LNCaP clone FGC (cell line): ENCODE results near the gene DEFB128.

Source experiments
- DNase-seq: peaks from one replicate; pipeline ENCODE4 v3.0.0-alpha.2; 2011; ENCODE audit warnings: low read depth
- H3K4me3 ChIP-seq: 2 replicates; pipeline ENCODE4 v1.5.1; 2011; ENCODE audit warnings: mild to moderate bottlenecking, low read depth, low read length, control low read depth
- TF ChIP-seq, protein P1 (sequence below): IDR thresholded peaks from 2 replicates; pipeline ENCODE4 v1.5.1; 2012; ENCODE audit warnings: mild to moderate bottlenecking; ENCODE audit not compliant: control insufficient read depth, insufficient read depth; ENCODE audit errors: extremely low read depth

Gene DEFB128

DNA sequence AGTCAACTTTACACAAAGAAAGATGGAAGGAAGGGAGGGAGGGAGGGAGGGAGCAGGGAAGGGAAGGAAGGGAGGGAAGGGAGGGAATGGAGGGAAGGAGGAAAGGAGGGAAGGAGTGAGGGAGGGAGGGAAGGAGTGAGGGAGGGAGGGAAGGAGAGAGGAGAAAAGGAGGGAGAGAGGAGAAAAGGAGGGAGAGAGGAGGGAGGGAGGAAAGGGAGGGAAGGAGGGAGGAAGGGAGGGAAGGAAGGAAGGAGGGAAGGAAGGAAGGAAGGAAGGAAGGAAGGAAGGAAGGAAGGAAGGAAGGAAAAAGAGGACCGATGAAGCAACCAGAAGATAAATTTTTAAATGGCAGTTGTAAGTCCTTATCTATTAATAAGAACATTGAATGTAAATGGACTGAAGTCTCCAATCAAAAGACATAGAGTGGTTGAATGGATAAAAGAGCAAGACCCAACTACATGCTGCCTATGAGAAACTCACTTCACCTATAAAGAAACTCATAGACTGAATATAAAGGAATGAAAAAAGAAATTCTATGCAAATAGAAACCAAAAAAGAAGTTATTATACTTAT is 31.8 kb upstream of the DEFB128 start:
- DNase-seq: no peak
- TF ChIP-seq, protein P1, sequence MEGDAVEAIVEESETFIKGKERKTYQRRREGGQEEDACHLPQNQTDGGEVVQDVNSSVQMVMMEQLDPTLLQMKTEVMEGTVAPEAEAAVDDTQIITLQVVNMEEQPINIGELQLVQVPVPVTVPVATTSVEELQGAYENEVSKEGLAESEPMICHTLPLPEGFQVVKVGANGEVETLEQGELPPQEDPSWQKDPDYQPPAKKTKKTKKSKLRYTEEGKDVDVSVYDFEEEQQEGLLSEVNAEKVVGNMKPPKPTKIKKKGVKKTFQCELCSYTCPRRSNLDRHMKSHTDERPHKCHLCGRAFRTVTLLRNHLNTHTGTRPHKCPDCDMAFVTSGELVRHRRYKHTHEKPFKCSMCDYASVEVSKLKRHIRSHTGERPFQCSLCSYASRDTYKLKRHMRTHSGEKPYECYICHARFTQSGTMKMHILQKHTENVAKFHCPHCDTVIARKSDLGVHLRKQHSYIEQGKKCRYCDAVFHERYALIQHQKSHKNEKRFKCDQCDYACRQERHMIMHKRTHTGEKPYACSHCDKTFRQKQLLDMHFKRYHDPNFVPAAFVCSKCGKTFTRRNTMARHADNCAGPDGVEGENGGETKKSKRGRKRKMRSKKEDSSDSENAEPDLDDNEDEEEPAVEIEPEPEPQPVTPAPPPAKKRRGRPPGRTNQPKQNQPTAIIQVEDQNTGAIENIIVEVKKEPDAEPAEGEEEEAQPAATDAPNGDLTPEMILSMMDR: no peak
- H3K4me3 ChIP-seq: no peak overlapping the region

DNA sequence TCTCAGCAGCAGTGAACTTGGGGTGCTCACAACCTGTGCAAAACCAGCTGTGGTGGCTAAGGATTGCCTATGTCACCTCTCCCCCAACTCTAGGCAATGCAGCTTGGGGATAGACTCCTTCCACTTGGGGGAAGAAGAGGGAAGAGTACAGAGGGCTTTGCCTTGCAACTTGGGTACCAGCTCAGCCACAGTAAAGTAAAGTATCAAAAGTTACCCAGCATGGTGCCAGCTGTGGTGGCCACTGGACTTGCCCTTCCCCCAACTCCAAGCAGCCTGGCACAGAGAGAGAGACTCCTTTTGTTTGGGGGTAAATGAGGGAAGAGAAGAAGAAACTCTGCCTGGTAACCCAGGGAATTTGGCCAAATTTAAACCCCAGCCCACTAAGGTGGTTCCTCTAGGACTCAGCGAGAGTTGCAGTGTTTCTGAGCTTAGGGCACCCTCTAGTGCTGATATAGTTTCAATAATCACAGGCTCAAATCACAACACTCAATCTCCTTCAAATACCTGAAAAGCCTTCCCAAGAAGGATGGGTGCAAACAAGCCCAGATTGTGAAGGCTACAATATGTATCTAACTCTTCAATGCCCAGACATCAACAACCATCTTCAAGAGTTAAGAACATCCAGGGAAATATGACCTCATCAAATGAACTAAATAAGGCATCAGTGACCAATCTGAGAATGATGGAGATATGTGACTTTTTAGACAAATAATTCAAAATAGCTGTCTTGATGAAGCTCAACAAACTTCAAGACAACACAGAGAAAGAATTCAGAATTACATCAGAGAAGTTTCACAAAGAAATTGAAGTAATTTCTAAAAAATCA is 30.0 kb upstream of the DEFB128 start:
- DNase-seq: no peak
- no peak overlapping the region for H3K4me3 ChIP-seq
- TF ChIP-seq, protein P1: peak; percentile 73

DNA sequence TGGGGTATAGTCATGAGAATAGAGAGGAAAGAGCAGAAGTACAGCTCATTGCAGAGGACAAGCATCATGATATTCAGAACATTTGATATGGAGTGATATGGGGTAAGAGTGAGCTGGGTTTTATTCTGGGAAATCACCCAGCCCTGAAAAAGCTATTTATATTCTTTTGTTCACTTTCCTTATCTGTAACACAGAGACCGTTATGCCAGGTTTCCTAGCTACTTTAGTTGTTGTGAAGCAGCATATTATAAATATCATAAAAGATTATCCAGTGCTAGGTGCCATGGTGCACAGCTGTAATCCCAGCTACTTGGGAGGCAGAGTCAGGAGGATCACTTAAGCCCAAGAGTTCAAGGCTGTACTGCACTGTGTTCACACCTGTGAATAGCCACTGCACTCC is 27.8 kb upstream of the DEFB128 start:
- TF ChIP-seq, protein P1: no peak
- H3K4me3 ChIP-seq: no peak overlapping the region
- DNase-seq: no peak

DNA sequence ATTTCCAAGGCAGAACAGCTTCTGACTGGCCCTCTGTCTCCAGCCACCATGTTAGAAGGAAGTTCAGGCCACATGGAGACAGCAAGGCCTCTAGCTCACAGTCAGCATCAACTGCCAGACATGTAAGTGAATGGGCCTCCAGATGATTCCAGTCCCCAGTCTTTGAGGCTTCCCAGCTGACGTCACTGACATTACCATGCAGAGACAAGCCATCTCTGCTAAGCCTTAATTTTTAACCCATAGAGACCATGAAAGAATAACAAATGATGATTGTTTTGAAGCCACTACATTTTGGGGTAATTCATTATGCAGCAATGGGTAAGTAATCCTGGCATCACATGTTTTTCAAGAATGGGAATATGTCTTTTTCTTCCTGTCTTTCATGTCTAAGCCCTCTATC is 26.3 kb upstream of the DEFB128 start:
- no peak overlapping the region for H3K4me3 ChIP-seq
- DNase-seq: no peak
- TF ChIP-seq, protein P1: no peak

DNA sequence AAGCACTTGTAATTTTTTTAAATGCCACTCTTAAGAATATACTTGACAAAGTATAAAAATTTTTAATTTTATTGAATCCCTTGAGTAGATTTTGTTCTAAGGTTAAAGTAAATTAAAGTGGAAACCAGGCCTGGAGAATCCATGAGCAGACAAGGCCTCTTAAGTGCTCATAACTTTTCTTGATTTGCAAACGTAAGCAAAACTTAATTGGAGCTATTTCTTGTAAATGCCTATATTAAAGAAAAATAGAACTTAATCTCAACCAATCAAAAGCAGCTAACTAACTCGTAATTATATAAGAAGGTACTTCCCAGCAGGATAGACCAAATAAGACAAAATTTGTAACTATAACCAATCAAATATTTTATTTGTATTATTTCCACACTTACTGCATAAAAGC is 24.9 kb upstream of the DEFB128 start:
- TF ChIP-seq, protein P1: no peak
- no peak for DNase-seq
- no peak overlapping the region for H3K4me3 ChIP-seq

DNA sequence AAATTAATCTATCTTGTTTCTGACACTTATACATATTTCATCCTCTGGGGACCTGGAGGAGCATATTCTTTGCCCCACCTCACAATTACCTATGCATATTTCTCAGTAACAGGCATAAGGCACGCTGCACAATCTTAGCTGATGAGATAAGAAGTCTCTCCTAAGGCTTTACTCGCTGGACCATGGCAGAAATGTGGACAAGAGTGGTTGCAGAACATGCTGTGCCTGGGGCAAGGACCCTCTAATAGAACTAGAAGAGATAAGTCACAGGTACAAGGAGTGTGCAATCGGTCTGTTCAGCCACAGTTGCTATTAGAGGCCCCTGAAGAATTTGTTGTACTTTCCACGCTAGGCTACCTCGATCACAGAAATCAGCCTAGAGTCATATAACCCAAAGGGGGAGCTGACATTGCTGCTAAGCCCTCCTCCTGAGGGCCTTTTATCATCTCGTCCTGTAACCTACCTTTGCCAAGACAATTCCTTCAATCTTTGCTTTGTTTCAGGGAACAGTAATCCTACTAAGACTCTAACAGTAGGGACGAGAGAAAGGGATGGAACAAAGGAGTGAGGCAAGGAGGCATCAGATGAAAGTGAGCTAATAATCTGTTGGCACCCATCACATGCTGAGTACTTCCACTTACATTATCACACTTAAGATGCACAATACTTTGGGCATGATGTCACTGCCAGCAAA is 21.4 kb upstream of the DEFB128 start:
- DNase-seq: no peak
- no peak overlapping the region for H3K4me3 ChIP-seq
- TF ChIP-seq, protein P1: no peak
